ENCODE data around the gene NKAP.
"Not testable (repeated sequence)": the region's sequence is repeated elsewhere in the genome, so short reads cannot be mapped to it uniquely, and the experiment has no call there.

DNA sequence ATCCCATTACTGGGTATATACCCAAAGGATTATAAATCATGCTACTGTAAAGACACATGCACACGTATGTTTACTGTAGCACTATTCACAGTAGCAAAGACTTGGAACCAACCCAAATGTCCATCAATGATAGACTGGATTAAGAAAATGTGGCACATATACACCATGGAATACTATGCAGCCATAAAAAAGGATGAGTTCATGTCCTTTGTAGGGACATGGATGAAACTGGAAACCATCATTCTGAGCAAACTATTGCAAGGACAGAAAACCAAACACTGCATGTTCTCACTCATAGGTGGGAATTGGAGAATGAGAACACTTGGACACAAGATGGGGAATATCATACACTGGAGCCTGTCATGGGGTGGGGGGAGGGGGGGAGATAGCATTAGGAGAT, 23.3 kb upstream of the NKAP start:
- TF ChIP-seq HDAC6 (IDR thresholded peaks at IDR 0.05; ENCODE audit: low read depth, low read length); POLR2A (IDR thresholded peaks at IDR 0.05; ENCODE audit: control extremely low read depth in 1 of 2, low read depth in 2 of 2, low read length in 2 of 2); CREB1 (IDR thresholded peaks at IDR 0.05); EP300 (IDR thresholded peaks at IDR 0.05; ENCODE audit: borderline replicate concordance in 1 of 2, low read depth in 2 of 2, low read length in 2 of 2); SP1 (IDR thresholded peaks at IDR 0.05; ENCODE audit: low read depth, low read length); POLR2AphosphoS5 (IDR thresholded peaks at IDR 0.05; ENCODE audit: low read depth, low read length); JUND (IDR thresholded peaks at IDR 0.05; ENCODE audit: low read length); SIRT6 (IDR thresholded peaks at IDR 0.05; ENCODE audit: low read length); BRCA1 (IDR thresholded peaks at IDR 0.05; ENCODE audit: low read depth, low read length): not testable (repeated sequence)
- TF ChIP-seq, protein P1, sequence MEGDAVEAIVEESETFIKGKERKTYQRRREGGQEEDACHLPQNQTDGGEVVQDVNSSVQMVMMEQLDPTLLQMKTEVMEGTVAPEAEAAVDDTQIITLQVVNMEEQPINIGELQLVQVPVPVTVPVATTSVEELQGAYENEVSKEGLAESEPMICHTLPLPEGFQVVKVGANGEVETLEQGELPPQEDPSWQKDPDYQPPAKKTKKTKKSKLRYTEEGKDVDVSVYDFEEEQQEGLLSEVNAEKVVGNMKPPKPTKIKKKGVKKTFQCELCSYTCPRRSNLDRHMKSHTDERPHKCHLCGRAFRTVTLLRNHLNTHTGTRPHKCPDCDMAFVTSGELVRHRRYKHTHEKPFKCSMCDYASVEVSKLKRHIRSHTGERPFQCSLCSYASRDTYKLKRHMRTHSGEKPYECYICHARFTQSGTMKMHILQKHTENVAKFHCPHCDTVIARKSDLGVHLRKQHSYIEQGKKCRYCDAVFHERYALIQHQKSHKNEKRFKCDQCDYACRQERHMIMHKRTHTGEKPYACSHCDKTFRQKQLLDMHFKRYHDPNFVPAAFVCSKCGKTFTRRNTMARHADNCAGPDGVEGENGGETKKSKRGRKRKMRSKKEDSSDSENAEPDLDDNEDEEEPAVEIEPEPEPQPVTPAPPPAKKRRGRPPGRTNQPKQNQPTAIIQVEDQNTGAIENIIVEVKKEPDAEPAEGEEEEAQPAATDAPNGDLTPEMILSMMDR (IDR thresholded peaks at IDR 0.05; ENCODE audit: control extremely low read depth in 1 of 3, insufficient read depth in 1 of 3, low read depth in 1 of 3, low read length in 3 of 3) = not testable (repeated sequence)

All from H1 (cell line).